ENCODE results near the gene CEP20. TPM values are rescaled to one million over a fixed set of nuclear protein-coding genes. Genes with fewer than 3 reads are reported as not detected.
"Not testable (repeated sequence)": the region's sequence is repeated elsewhere in the genome, so short reads cannot be mapped to it uniquely, and the experiment has no call there.

Gene CEP20
- total and polyA plus RNA-seq, 2 experiments from 2014 or later, result 53.8 to 63.9 TPM

GRCh38 chr16:15855704-15856003 is 32.7 kb downstream of the CEP20 start:
- in situ Hi-C loops (cut with MboI), result no loop called here
- 41 to 57% methylated on average over 5 of the region's 5 CpGs for WGBS, 2 experiments (ENCODE audit: low coverage in 1 of 2, low lambda C conversion rate in 2 of 2, missing lambda C conversion rate in 2 of 2)
- TF ChIP-seq EZH2phosphoT487 (IDR thresholded peaks at IDR 0.05; ENCODE audit: insufficient read depth, low read depth), result no peak
- TF ChIP-seq EZH2 (IDR thresholded peaks at IDR 0.05; ENCODE audit: insufficient read depth, poor library complexity, severe bottlenecking), result no peak

GRCh38 chr16:15854906-15855703 is 33.3 kb downstream of the CEP20 start:
- Histone ChIP-seq H2AFZ (no peak overlapping the region), H3K9me2 (ENCODE audit: insufficient read depth) (no peaks in the 10 kb centered on the region), H3K9ac (no peak overlapping the region), H3K79me2 (ENCODE audit: insufficient read depth) (no peaks in the 10 kb centered on the region), H3K9me3 (ENCODE audit: low read depth) (no peaks in the 10 kb centered on the region), H3K4me2 (ENCODE audit: unreplicated experiment) (no peak overlapping the region), H3K27me3 (replicated peaks; ENCODE audit: insufficient read depth) (peaks cover 37% of the 10 kb centered on the region), H3K27ac (no peak overlapping the region), H3K4me3 (no peak overlapping the region), H3K36me3 (ENCODE audit: low read depth) (no peaks in the 10 kb centered on the region), H3F3A (ENCODE audit: insufficient read depth) (no peaks in the 10 kb centered on the region), H4K20me1 (ENCODE audit: insufficient read depth) (no peaks in the 10 kb centered on the region), H3K4me1 (ENCODE audit: insufficient read depth) (no peaks in the 10 kb centered on the region)
- 74 to 78% methylated on average over 15 of the region's 15 CpGs for WGBS, 2 experiments (ENCODE audit: low coverage in 1 of 2, low lambda C conversion rate in 2 of 2, missing lambda C conversion rate in 2 of 2)
- in situ Hi-C loops (cut with MboI), result no loop called here
- no peak for DNase-seq
- no peak for TF ChIP-seq EZH2phosphoT487 (IDR thresholded peaks at IDR 0.05; ENCODE audit: insufficient read depth, low read depth)
- TF ChIP-seq EZH2 (IDR thresholded peaks at IDR 0.05; ENCODE audit: insufficient read depth, poor library complexity, severe bottlenecking), result no peak

More at GRCh38 chr16:15855704-15856003, 32.7 kb downstream of the CEP20 start:
- Histone ChIP-seq H3K27ac (no peak overlapping the region), H3K9me2 (ENCODE audit: insufficient read depth) (no peaks in the 10 kb centered on the region), H3K79me2 (ENCODE audit: insufficient read depth) (no peaks in the 10 kb centered on the region), H3K27me3 (replicated peaks; ENCODE audit: insufficient read depth) (peaks cover 37% of the 10 kb centered on the region), H3K9me3 (ENCODE audit: low read depth) (no peaks in the 10 kb centered on the region), H3K4me1 (ENCODE audit: insufficient read depth) (no peaks in the 10 kb centered on the region), H3K36me3 (ENCODE audit: low read depth) (no peaks in the 10 kb centered on the region), H2AFZ (no peak overlapping the region), H4K20me1 (ENCODE audit: insufficient read depth) (no peaks in the 10 kb centered on the region), H3K9ac (no peak overlapping the region), H3K4me2 (ENCODE audit: unreplicated experiment) (no peak overlapping the region), H3K4me3 (no peak overlapping the region), H3F3A (ENCODE audit: insufficient read depth) (peaks cover 2% of the 10 kb centered on the region; the same call in 1 of the 2 replicates)
- DNase-seq, result no peak

GRCh38 chr16:15854061-15854460 is 34.3 kb downstream of the CEP20 start:
- WGBS, 2 experiments (ENCODE audit: low coverage in 1 of 2, low lambda C conversion rate in 2 of 2, missing lambda C conversion rate in 2 of 2), result 46 to 48% methylated on average over 3 of the region's 3 CpGs
- no peaks in the 10 kb centered on the region for H3K4me1 ChIP-seq (ENCODE audit: insufficient read depth)
- no peak overlapping the region for H3K4me3 ChIP-seq
- no peaks in the 10 kb centered on the region for H4K20me1 ChIP-seq (ENCODE audit: insufficient read depth)
- in situ Hi-C loops (cut with MboI), result no loop called here
- DNase-seq, result no peak
- H3K79me2 ChIP-seq (ENCODE audit: insufficient read depth), result no peaks in the 10 kb centered on the region
- no peaks in the 10 kb centered on the region for H3K36me3 ChIP-seq (ENCODE audit: low read depth)
- H3F3A ChIP-seq (ENCODE audit: insufficient read depth), result no peaks in the 10 kb centered on the region
- no peaks in the 10 kb centered on the region for H3K9me2 ChIP-seq (ENCODE audit: insufficient read depth)
- H3K4me2 ChIP-seq (ENCODE audit: unreplicated experiment), result no peak overlapping the region
- peaks cover 37% of the 10 kb centered on the region for H3K27me3 ChIP-seq (replicated peaks; ENCODE audit: insufficient read depth)
- H3K27ac ChIP-seq, result no peak overlapping the region
- H2AFZ ChIP-seq, result no peak overlapping the region
- TF ChIP-seq EZH2phosphoT487 (IDR thresholded peaks at IDR 0.05; ENCODE audit: insufficient read depth, low read depth), result no peak
- no peak for TF ChIP-seq EZH2 (IDR thresholded peaks at IDR 0.05; ENCODE audit: insufficient read depth, poor library complexity, severe bottlenecking)
- no peaks in the 10 kb centered on the region for H3K9me3 ChIP-seq (ENCODE audit: low read depth)
- no peak overlapping the region for H3K9ac ChIP-seq

DNA sequence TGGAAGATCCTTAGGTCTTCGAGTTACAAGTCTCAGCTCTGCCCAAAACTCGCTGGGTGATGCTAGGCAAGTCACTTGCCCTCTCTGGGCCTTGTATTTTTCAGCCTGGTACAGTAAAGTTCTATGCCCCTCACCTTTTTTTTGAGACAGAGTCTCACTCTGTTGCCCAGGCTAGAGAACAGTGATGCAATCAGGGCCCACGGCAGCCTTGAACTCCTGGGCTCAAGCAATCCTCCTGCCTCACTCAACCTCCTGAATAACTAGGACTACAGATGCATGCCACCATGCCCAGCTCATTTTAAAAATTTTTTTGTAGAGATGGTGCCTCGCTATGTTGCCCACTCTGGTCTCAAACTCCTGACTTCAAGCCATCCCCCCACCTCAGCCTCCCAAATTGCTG is 35.4 kb downstream of the CEP20 start:
- 72 to 83% methylated on average over 4 of the region's 4 CpGs for WGBS, 2 experiments (ENCODE audit: low coverage in 1 of 2, low lambda C conversion rate in 2 of 2, missing lambda C conversion rate in 2 of 2)
- no peaks in the 10 kb centered on the region for H3K36me3 ChIP-seq (ENCODE audit: low read depth)
- H3K9me2 ChIP-seq (ENCODE audit: insufficient read depth), result no peaks in the 10 kb centered on the region
- H3K79me2 ChIP-seq (ENCODE audit: insufficient read depth), result no peaks in the 10 kb centered on the region
- no peaks in the 10 kb centered on the region for H3K4me1 ChIP-seq (ENCODE audit: insufficient read depth)
- H3K9me3 ChIP-seq (ENCODE audit: low read depth), result no peaks in the 10 kb centered on the region
- H3K9ac ChIP-seq, result no peak overlapping the region
- H4K20me1 ChIP-seq (ENCODE audit: insufficient read depth), result no peaks in the 10 kb centered on the region
- H3K27me3 ChIP-seq (replicated peaks; ENCODE audit: insufficient read depth), result peaks cover 37% of the 10 kb centered on the region
- no peak overlapping the region for H3K27ac ChIP-seq
- H3F3A ChIP-seq (ENCODE audit: insufficient read depth), result no peaks in the 10 kb centered on the region
- in situ Hi-C loops (cut with MboI), result no loop called here
- no peak overlapping the region for H3K4me2 ChIP-seq (ENCODE audit: unreplicated experiment)
- no peak overlapping the region for H3K4me3 ChIP-seq
- TF ChIP-seq EZH2 (IDR thresholded peaks at IDR 0.05; ENCODE audit: insufficient read depth, poor library complexity, severe bottlenecking) (no peak), EZH2phosphoT487 (IDR thresholded peaks at IDR 0.05; ENCODE audit: insufficient read depth, low read depth) (no peak)
- no peak for DNase-seq
- H2AFZ ChIP-seq, result no peak overlapping the region

GRCh38 chr16:15850555-15850954 is 37.8 kb downstream of the CEP20 start:
- 89 to 91% methylated on average over 6 of the region's 6 CpGs for WGBS, 2 experiments (ENCODE audit: low coverage in 1 of 2, low lambda C conversion rate in 2 of 2, missing lambda C conversion rate in 2 of 2)
- H3F3A ChIP-seq (ENCODE audit: insufficient read depth); H2AFZ ChIP-seq; DNase-seq; H4K20me1 ChIP-seq (ENCODE audit: insufficient read depth); H3K4me1 ChIP-seq (ENCODE audit: insufficient read depth); H3K36me3 ChIP-seq (ENCODE audit: low read depth); H3K27ac ChIP-seq; H3K4me2 ChIP-seq (ENCODE audit: unreplicated experiment); H3K79me2 ChIP-seq (ENCODE audit: insufficient read depth); H3K4me3 ChIP-seq; in situ Hi-C loops (cut with MboI); H3K9me2 ChIP-seq (ENCODE audit: insufficient read depth); H3K9ac ChIP-seq; H3K9me3 ChIP-seq (ENCODE audit: low read depth): not testable (repeated sequence)
- peaks cover 21% of the 10 kb centered on the region for H3K27me3 ChIP-seq (replicated peaks; ENCODE audit: insufficient read depth)
